CD14-positive monocyte (primary cell): ENCODE data around the gene PRSS23. TPM values are rescaled to one million over a fixed set of nuclear protein-coding genes. Genes with fewer than 3 reads are reported as not detected.

ENCODE experiments used
- DNase-seq, 3 donors: peaks; one replicate each; pipeline ENCODE4 v3.0.0-alpha.2; 2011 to 2022
- H2AFZ ChIP-seq: 2 replicates; pipeline ENCODE4 v1.6.0; 2012; ENCODE audit warnings: mild to moderate bottlenecking, low read depth, low read length, inconsistent platforms; ENCODE audit not compliant: insufficient read depth, poor library complexity, severe bottlenecking
- H3K27ac ChIP-seq, 2 donors: 1 replicate in 1 of 2; 2 replicates in 1 of 2; pipeline ENCODE4 v1.5.1; 2012 to 2013; ENCODE audit warnings: low read length in 2 of 2, control low read depth in 1 of 2, inconsistent platforms in 1 of 2, low read depth in 1 of 2, mild to moderate bottlenecking in 1 of 2
- H3K27me3 ChIP-seq, 2 donors: one replicate each; pipeline versions ENCODE4 v1.6.0 to v1.6.1; 2011 to 2013; ENCODE audit warnings: low read length in 2 of 2; ENCODE audit not compliant: control insufficient read depth in 2 of 2, insufficient read depth in 2 of 2
- H3K36me3 ChIP-seq, 2 donors: replicated peaks in 1 of 2; 1 replicate in 1 of 2; 2 replicates in 1 of 2; pipeline versions ENCODE4 v1.5.1 to v1.6.1; 2012 to 2013; ENCODE audit warnings: low read length in 2 of 2, control low read depth in 1 of 2, inconsistent platforms in 1 of 2, mild to moderate bottlenecking in 1 of 2; ENCODE audit not compliant: insufficient read depth in 2 of 2, control insufficient read depth in 1 of 2
- H3K4me1 ChIP-seq, 2 donors: 1 replicate in 1 of 2; 2 replicates in 1 of 2; pipeline versions ENCODE4 v1.5.1 to v1.6.1; 2012 to 2013; ENCODE audit warnings: low read length in 2 of 2, control low read depth in 1 of 2, inconsistent platforms in 1 of 2, mild to moderate bottlenecking in 1 of 2, moderate library complexity in 1 of 2; ENCODE audit not compliant: insufficient read depth in 2 of 2, control insufficient read depth in 1 of 2
- H3K4me2 ChIP-seq: replicated peaks from 2 replicates; pipeline ENCODE3; 2012; ENCODE audit warnings: low read length, moderate library complexity, mild to moderate bottlenecking; ENCODE audit not compliant: poor library complexity, severe bottlenecking; ENCODE audit errors: extremely low read depth
- H3K4me3 ChIP-seq, 3 experiments: fragments of 200-600 bp in 1 of 3; sonication (generic) in 1 of 3; replicated peaks in 1 of 3; 1 replicate in 2 of 3; 2 replicates in 1 of 3; pipeline ENCODE4 v1.5.1; 2011 to 2013; ENCODE audit warnings: low read length in 3 of 3, mild to moderate bottlenecking in 3 of 3, control low read depth in 2 of 3, low read depth in 2 of 3, inconsistent platforms in 1 of 3, moderate library complexity in 1 of 3
- H3K79me2 ChIP-seq: 2 replicates; pipeline ENCODE4 v1.6.0; 2012; ENCODE audit warnings: mild to moderate bottlenecking, control low read depth, inconsistent platforms, low read length, moderate library complexity; ENCODE audit not compliant: insufficient read depth
- H3K9ac ChIP-seq: 2 replicates; pipeline ENCODE4 v1.6.0; 2017; ENCODE audit warnings: low read length, mild to moderate bottlenecking; ENCODE audit not compliant: insufficient read depth, poor library complexity, severe bottlenecking
- H3K9me3 ChIP-seq, 2 donors: replicated peaks in 1 of 2; 1 replicate in 1 of 2; 2 replicates in 1 of 2; pipeline versions ENCODE4 v1.5.1 to v1.6.1; 2012 to 2013; ENCODE audit warnings: low read length in 2 of 2, control low read depth in 1 of 2; ENCODE audit not compliant: control insufficient read depth in 1 of 2, insufficient read depth in 1 of 2
- H4K20me1 ChIP-seq: 2 replicates; pipeline ENCODE4 v1.6.0; 2012; ENCODE audit warnings: mild to moderate bottlenecking, low read length, control low read depth, moderate library complexity; ENCODE audit not compliant: insufficient read depth
- H3K27ac Mint-ChIP-seq, 7 donors: one replicate each; pipeline ENCODE4 v1.8.0; 2020; ENCODE audit warnings: mild to moderate bottlenecking in 7 of 7, mixed read lengths in 7 of 7, moderate library complexity in 6 of 7, inconsistent platforms in 2 of 7
- H3K27me3 Mint-ChIP-seq, 3 donors: one replicate each; pipeline ENCODE4 v1.8.0; 2021 to 2022; ENCODE audit warnings: low read depth in 3 of 3, mild to moderate bottlenecking in 3 of 3, mixed read lengths in 3 of 3, moderate library complexity in 3 of 3, inconsistent platforms in 1 of 3
- H3K36me3 Mint-ChIP-seq, 2 donors: one replicate each; pipeline ENCODE4 v1.8.0; 2020; ENCODE audit warnings: mixed read lengths in 2 of 2, inconsistent platforms in 1 of 2, mild to moderate bottlenecking in 1 of 2
- H3K4me1 Mint-ChIP-seq: one replicate; pipeline ENCODE4 v1.8.0; 2020; ENCODE audit warnings: mild to moderate bottlenecking, mixed read lengths
- H3K4me3 Mint-ChIP-seq, 2 donors: one replicate each; pipeline ENCODE4 v1.8.0; 2020; ENCODE audit warnings: mild to moderate bottlenecking in 2 of 2, mixed read lengths in 2 of 2, moderate library complexity in 1 of 2
- H3K9me3 Mint-ChIP-seq, 7 donors: one replicate each; pipeline ENCODE4 v1.8.0; 2020 to 2022; ENCODE audit warnings: mixed read lengths in 7 of 7, mild to moderate bottlenecking in 6 of 7, moderate library complexity in 6 of 7, inconsistent platforms in 2 of 7
- WGBS: methylation state at CpG from one replicate; pipeline ENCODE4 v1.1.5; 2013; ENCODE audit warnings: missing lambda C conversion rate; ENCODE audit not compliant: insufficient coverage; 5-methylcytosine and 5-hydroxymethylcytosine counted together
- intact Hi-C, 2 donors: fragments of 100-400 bp; cut with micrococcal nuclease; formaldehyde crosslinking; loops; one replicate each; pipeline versions ENCODE4 v1.15.0 to v1.15.1; 2023
- polyA plus RNA-seq, 3 donors: library from polyadenylated mRNA; depleted of rRNA in 1 of 3; unstranded in 2 of 3; stranded (reverse) in 1 of 3; fragments of 300-500 nt in 2 of 3; fragments of >200 nt in 1 of 3; fragmentation: Illumina TruSeq in 2 of 3; gene quantifications; 1 replicate in 2 of 3; 2 replicates in 1 of 3; pipeline ENCODE4 v1.2.3, GENCODE V29; 2012 to 2021
- TF ChIP-seq, protein P1 (sequence below): fragments of 200-600 bp; IDR thresholded peaks from one replicate; pipeline ENCODE4 v1.8.0; 2022; ENCODE audit warnings: antibody characterized with exemption, mild to moderate bottlenecking

The PRSS23 gene
- polyA plus RNA-seq, 3 donors, result 0.08 to 0.19 TPM; not detected in 1

- H3K36me3 ChIP-seq, result no peaks in the 10 kb centered on the region
- WGBS, result 93% methylated on average over 3 of the region's 5 CpGs
- no peak overlapping the region for H3K27ac ChIP-seq
- no peak overlapping the region for H3K4me3 ChIP-seq
- Mint-ChIP-seq H3K4me3 (no peak overlapping the region), H3K36me3 (no peaks in the 10 kb centered on the region), H3K27ac (no peak overlapping the region), H3K27me3 (no peaks in the 10 kb centered on the region), H3K4me1 (no peaks in the 10 kb centered on the region), H3K9me3 (no peaks in the 10 kb centered on the region)
- DNase-seq, result no peak
- H3K4me2 ChIP-seq, result no peak overlapping the region
- TF ChIP-seq, protein P1, sequence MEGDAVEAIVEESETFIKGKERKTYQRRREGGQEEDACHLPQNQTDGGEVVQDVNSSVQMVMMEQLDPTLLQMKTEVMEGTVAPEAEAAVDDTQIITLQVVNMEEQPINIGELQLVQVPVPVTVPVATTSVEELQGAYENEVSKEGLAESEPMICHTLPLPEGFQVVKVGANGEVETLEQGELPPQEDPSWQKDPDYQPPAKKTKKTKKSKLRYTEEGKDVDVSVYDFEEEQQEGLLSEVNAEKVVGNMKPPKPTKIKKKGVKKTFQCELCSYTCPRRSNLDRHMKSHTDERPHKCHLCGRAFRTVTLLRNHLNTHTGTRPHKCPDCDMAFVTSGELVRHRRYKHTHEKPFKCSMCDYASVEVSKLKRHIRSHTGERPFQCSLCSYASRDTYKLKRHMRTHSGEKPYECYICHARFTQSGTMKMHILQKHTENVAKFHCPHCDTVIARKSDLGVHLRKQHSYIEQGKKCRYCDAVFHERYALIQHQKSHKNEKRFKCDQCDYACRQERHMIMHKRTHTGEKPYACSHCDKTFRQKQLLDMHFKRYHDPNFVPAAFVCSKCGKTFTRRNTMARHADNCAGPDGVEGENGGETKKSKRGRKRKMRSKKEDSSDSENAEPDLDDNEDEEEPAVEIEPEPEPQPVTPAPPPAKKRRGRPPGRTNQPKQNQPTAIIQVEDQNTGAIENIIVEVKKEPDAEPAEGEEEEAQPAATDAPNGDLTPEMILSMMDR, result no peak
- no peak overlapping the region for H3K9ac ChIP-seq
- H2AFZ ChIP-seq, result no peak overlapping the region
- H4K20me1 ChIP-seq, result no peaks in the 10 kb centered on the region
- H3K9me3 ChIP-seq, result no peaks in the 10 kb centered on the region
- H3K4me1 ChIP-seq, result no peaks in the 10 kb centered on the region
- H3K27me3 ChIP-seq, result peaks cover 0 to 3% of the 10 kb centered on the region in 2 donors
- H3K79me2 ChIP-seq, result no peaks in the 10 kb centered on the region
- intact Hi-C loops, result no loop called here
Measured at GRCh38 chr11:86790867-86791849, 9.2 kb upstream of the PRSS23 start.

DNA sequence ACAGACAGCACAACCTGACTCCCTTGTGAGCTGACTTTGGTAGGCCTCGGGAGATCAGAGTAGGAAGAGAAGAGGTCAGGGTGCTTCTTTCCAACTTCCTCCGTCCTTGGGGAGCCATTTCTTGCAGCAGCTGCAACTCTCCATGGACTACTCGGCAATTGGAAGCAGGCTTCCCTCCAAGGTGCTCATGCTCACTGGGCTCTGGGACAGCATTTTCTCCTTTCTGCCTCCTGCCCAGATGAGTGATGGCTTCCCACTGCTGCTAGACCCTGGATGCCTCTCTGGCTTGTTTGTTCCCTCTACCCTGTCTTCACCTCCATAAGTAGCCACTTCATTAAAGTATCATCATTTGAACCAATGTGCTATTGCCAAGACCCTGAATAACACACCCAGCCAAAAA is 8.2 kb upstream of the PRSS23 start:
- H3K4me2 ChIP-seq, result no peak overlapping the region
- H3K9ac ChIP-seq, result no peak overlapping the region
- no peak overlapping the region for H2AFZ ChIP-seq
- intact Hi-C loops, result no loop called here
- Mint-ChIP-seq H3K27ac (no peak overlapping the region), H3K4me3 (no peak overlapping the region), H3K9me3 (no peaks in the 10 kb centered on the region), H3K27me3 (peaks cover 0 to 2% (median 0%) of the 10 kb centered on the region in 3 donors), H3K36me3 (no peaks in the 10 kb centered on the region), H3K4me1 (no peaks in the 10 kb centered on the region)
- no peaks in the 10 kb centered on the region for H3K9me3 ChIP-seq
- no peaks in the 10 kb centered on the region for H3K4me1 ChIP-seq
- H3K4me3 ChIP-seq, result no peak overlapping the region
- no peaks in the 10 kb centered on the region for H3K36me3 ChIP-seq
- H4K20me1 ChIP-seq, result no peaks in the 10 kb centered on the region
- no peak overlapping the region for H3K27ac ChIP-seq
- H3K27me3 ChIP-seq, result peaks cover 0 to 3% of the 10 kb centered on the region in 2 donors
- DNase-seq, result no peak
- H3K79me2 ChIP-seq, result no peaks in the 10 kb centered on the region
- WGBS, result 93% methylated on average over 3 of the region's 3 CpGs
- TF ChIP-seq, protein P1, result no peak
